DND-41 (cell line): ENCODE data around the gene COL8A1.

ENCODE experiments used
- CTCF ChIP-seq: IDR thresholded peaks from 2 replicates; pipeline ENCODE4 v1.5.1; 2012; ENCODE audit warnings: borderline replicate concordance, low read length, moderate library complexity, mild to moderate bottlenecking; ENCODE audit not compliant: poor library complexity, severe bottlenecking; ENCODE audit errors: extremely low read depth
- EZH2 ChIP-seq: IDR thresholded peaks from 3 replicates; pipeline ENCODE4 v1.6.1; 2012; ENCODE audit warnings: borderline replicate concordance, low read depth, mild to moderate bottlenecking, moderate library complexity, low read length, inconsistent platforms; ENCODE audit not compliant: severe bottlenecking

- TF ChIP-seq CTCF (no peak), EZH2 (no peak)
Measured at GRCh38 chr3:99731499-99731898, 93.1 kb downstream of the COL8A1 start.
